Activated CD8-positive, alpha-beta memory T cell treated with anti-CD3 and anti-CD28 coated beads, Interleukin-2, amount 50 U/mL, for 24 hours (primary cell): ENCODE results near the gene GPRIN2.
"Not testable (repeated sequence)": the region's sequence is repeated elsewhere in the genome, so short reads cannot be mapped to it uniquely, and the experiment has no call there.

ENCODE experiments used
- DNase-seq: peaks from one replicate; pipeline ENCODE4 v3.0.0-alpha.2; 2020; ENCODE audit errors: extremely low read depth

GPRIN2 gene

GRCh38 chr10:46567151-46567550 is 10.7 kb upstream of the GPRIN2 start:
- DNase-seq, result not testable (repeated sequence)

GRCh38 chr10:46565591-46566332 is 9.3 kb upstream of the GPRIN2 start:
- DNase-seq, result not testable (repeated sequence)

- DNase-seq, result no peak
These were observed 4.5 kb upstream of the GPRIN2 start for GRCh38 chr10:46560952-46561351.

GRCh38 chr10:46560381-46560780 is 3.9 kb upstream of the GPRIN2 start:
- DNase-seq, result no peak

- DNase-seq, result no peak
These were observed 2.8 kb upstream of the GPRIN2 start for GRCh38 chr10:46559231-46559671.

- DNase-seq, result no peak
These were observed 2.1 kb upstream of the GPRIN2 start for GRCh38 chr10:46558392-46559185.

- DNase-seq, result no peak
These were observed 1.6 kb upstream of the GPRIN2 start for GRCh38 chr10:46558122-46558391.

- DNase-seq, result no peak
These were observed 1.1 kb upstream of the GPRIN2 start for GRCh38 chr10:46557319-46558121.

- DNase-seq, result no peak
These were observed 544 bp downstream of the GPRIN2 start for GRCh38 chr10:46555713-46556514.

GRCh38 chr10:46555366-46555712 is 1.1 kb downstream of the GPRIN2 start:
- DNase-seq, result no peak

- DNase-seq, result no peak
These were observed 2.2 kb downstream of the GPRIN2 start for GRCh38 chr10:46554166-46554781.

GRCh38 chr10:46553238-46554049 is 3.0 kb downstream of the GPRIN2 start:
- no peak for DNase-seq

GRCh38 chr10:46552526-46553237 is 3.8 kb downstream of the GPRIN2 start:
- no peak for DNase-seq

GRCh38 chr10:46551701-46552525 is 4.5 kb downstream of the GPRIN2 start:
- DNase-seq, result no peak

GRCh38 chr10:46550795-46551700 is 5.4 kb downstream of the GPRIN2 start:
- no peak for DNase-seq

GRCh38 chr10:46550076-46550790 is 6.2 kb downstream of the GPRIN2 start:
- no peak for DNase-seq
